HepG2 (cell line): ENCODE results near the gene RNASE11. TPM values are rescaled to one million over a fixed set of nuclear protein-coding genes. Genes with fewer than 3 reads are reported as not detected.

Source experiments
- ASH2L ChIP-seq: fragments of 300-600, 200-600 bp; sonication (generic); IDR thresholded peaks from 2 replicates; pipeline ENCODE4 v1.7.0; 2017; ENCODE audit warnings: low read depth, mild to moderate bottlenecking, moderate library complexity, mixed read lengths, low read length; ENCODE audit not compliant: insufficient read length
- CBX2 ChIP-seq, 2 experiments: fragments of 200-600 bp in 1 of 2; sonication (generic); formaldehyde crosslinking in 1 of 2; IDR thresholded peaks; 2 replicates each; pipeline versions ENCODE4 v1.7.0 to v1.8.1; 2018 to 2022; ENCODE audit warnings: low read depth in 2 of 2, low read length in 1 of 2, mild to moderate bottlenecking in 1 of 2, missing genetic modification reagents in 1 of 2
- CENPX ChIP-seq: sonication (generic); formaldehyde crosslinking; IDR thresholded peaks from 2 replicates; pipeline ENCODE4 v1.9.0; 2021; ENCODE audit warnings: mild to moderate bottlenecking, missing genetic modification reagents, moderate library complexity
- FLYWCH1 ChIP-seq: sonication (generic); formaldehyde crosslinking; IDR thresholded peaks from 2 replicates; pipeline ENCODE4 v1.8.1; 2023; ENCODE audit warnings: mild to moderate bottlenecking, missing genetic modification reagents
- HMG20B ChIP-seq: conservative IDR thresholded peaks from 2 replicates; pipeline ENCODE4 v1.6.1; 2016; ENCODE audit warnings: missing genetic modification reagents, missing compliant biosample characterization
- MED8 ChIP-seq: sonication (generic); formaldehyde crosslinking; IDR thresholded peaks from 2 replicates; pipeline ENCODE4 v1.8.1; 2023; ENCODE audit warnings: mild to moderate bottlenecking, missing genetic modification reagents; ENCODE audit not compliant: insufficient replicate concordance
- NPAS2 ChIP-seq: sonication (generic); formaldehyde crosslinking; IDR thresholded peaks from 2 replicates; pipeline ENCODE4 v1.8.0; 2022; ENCODE audit warnings: mild to moderate bottlenecking, missing genetic modification reagents, borderline replicate concordance
- RARG ChIP-seq: sonication (generic); formaldehyde crosslinking; IDR thresholded peaks from 2 replicates; pipeline ENCODE4 v1.4.0; 2020; ENCODE audit warnings: low read depth, mild to moderate bottlenecking, missing genetic modification reagents
- RELA ChIP-seq: sonication (generic); formaldehyde crosslinking; IDR thresholded peaks from 2 replicates; pipeline ENCODE4 v1.4.0; 2020; ENCODE audit warnings: missing genetic modification reagents
- SAP130 ChIP-seq: IDR thresholded peaks from 2 replicates; pipeline ENCODE4 v1.6.1; 2016; ENCODE audit warnings: low read depth
- THAP9 ChIP-seq: sonication (generic); formaldehyde crosslinking; IDR thresholded peaks from 2 replicates; pipeline ENCODE4; 2020; ENCODE audit warnings: missing genetic modification reagents, mild to moderate bottlenecking, borderline replicate concordance
- ZBTB37 ChIP-seq: sonication (generic); formaldehyde crosslinking; IDR thresholded peaks from 2 replicates; pipeline ENCODE4 v1.4.0; 2020; ENCODE audit warnings: mild to moderate bottlenecking, missing genetic modification reagents
- ZFY ChIP-seq: sonication (generic); formaldehyde crosslinking; IDR thresholded peaks from 2 replicates; pipeline ENCODE4 v1.4.0; 2020; ENCODE audit warnings: missing genetic modification reagents
- ZNF547 ChIP-seq: sonication (generic); formaldehyde crosslinking; IDR thresholded peaks from 2 replicates; pipeline ENCODE4 v1.5.1; 2020; ENCODE audit warnings: mild to moderate bottlenecking, missing genetic modification reagents
- ZNF598 ChIP-seq: sonication (generic); formaldehyde crosslinking; IDR thresholded peaks from 2 replicates; pipeline ENCODE4 v1.5.1; 2020; ENCODE audit warnings: mild to moderate bottlenecking, missing genetic modification reagents, borderline replicate concordance
- ZNF850 ChIP-seq: sonication (generic); formaldehyde crosslinking; conservative IDR thresholded peaks from 2 replicates; pipeline ENCODE4 v1.9.0; 2021; ENCODE audit warnings: mild to moderate bottlenecking, missing genetic modification reagents
- polyA plus RNA-seq, 8 experiments: library from polyadenylated mRNA; depleted of rRNA in 3 of 8; stranded (reverse) in 7 of 8; unstranded in 1 of 8; fragments of >200 nt; fragmentation: Illumina TruSeq in 4 of 8; extraction: Trizol in 4 of 8; gene quantifications; 2 replicates each; pipeline versions ENCODE4 v1.2.1 to v1.2.3, GENCODE V29; 2011 to 2016; ENCODE audit warnings: low read depth in 4 of 8, missing spikeins in 1 of 8, mixed read lengths in 1 of 8; ENCODE audit not compliant: insufficient read depth in 1 of 8
- total RNA-seq, 5 experiments: library from RNA; depleted of rRNA; stranded (reverse); fragments of >200 nt; fragmentation: Illumina TruSeq; extraction: Trizol; gene quantifications; 2 replicates each; pipeline ENCODE4 v1.2.3, GENCODE V29; 2016; ENCODE audit warnings: low read depth in 1 of 5
- TF ChIP-seq, protein P1 (sequence below): sonication (generic); formaldehyde crosslinking; IDR thresholded peaks from 2 replicates; pipeline ENCODE4 v1.4.0; 2020; ENCODE audit warnings: missing genetic modification reagents, borderline replicate concordance
- TF ChIP-seq, protein P2 (sequence below): sonication (generic); formaldehyde crosslinking; IDR thresholded peaks from 2 replicates; pipeline ENCODE4 v1.8.0; 2023; ENCODE audit warnings: mild to moderate bottlenecking, missing genetic modification reagents
- TF ChIP-seq, protein P3 (sequence below): sonication (generic); formaldehyde crosslinking; IDR thresholded peaks from 2 replicates; pipeline ENCODE4 v1.5.1; 2020; ENCODE audit warnings: missing genetic modification reagents, mild to moderate bottlenecking, borderline replicate concordance

The RNASE11 gene
- total and polyA plus RNA-seq, 2 of the 13 experiments (the other 11 are each of a cell fraction or from before 2014, with no cell fraction given), result not detected

DNA sequence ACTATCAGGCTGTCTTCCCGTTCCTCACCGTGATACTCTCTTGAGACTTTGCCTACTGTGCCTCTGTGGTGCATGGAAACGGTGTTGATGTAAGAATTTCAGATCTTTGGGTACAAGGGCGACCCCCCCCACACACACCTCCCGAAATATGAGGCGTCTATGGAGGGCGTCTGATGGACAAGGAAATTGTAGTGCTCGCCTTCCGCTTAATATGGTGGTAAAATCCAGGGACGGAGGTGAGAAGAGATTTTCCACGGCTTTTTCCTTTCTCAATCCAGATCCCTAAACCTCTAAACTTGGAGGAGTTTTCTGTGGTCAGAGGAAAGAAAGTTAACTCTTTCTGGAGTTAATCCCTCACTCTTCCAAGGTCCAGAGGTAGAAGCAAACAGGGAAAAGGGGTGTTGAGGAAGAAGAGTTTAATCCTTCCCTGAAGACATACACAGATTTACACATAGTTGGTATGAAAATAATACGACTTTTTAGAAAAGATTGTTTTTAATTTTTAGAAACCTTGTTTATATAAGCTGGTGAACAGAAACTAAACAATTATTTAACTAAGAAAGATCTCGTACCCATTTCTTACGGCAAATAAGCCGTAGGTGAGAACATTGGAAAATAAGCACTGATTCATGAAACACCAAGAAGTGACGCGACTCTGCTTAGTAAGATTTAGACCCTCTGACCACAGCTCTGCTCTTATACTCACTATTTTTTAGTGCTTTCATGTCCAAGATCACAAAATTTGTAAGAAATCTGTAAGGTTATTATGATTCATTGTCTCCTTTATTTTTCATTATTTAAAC, 26.4 kb upstream of the RNASE11 start (continued):
- TF ChIP-seq ZBTB37 (CRISPR knock-in tag) (0 out of 2 replicates have a peak, but pooled peaks have one; percentile 7), RARG (0 out of 2 replicates have a peak, but pooled peaks have one; percentile 0), ZNF850 (CRISPR knock-in tag) (no peak), ZNF547 (CRISPR knock-in tag) (no peak), CBX2 (IDR thresholded peaks at IDR 0.05; ENCODE audit: low read depth, low read length) (no peak), CBX2 (CRISPR knock-in tag; IDR thresholded peaks at IDR 0.05; ENCODE audit: low read depth) (no peak), MED8 (no peak), RELA (CRISPR knock-in tag) (no peak), FLYWCH1 (no peak), HMG20B (CRISPR knock-in tag) (0 out of 2 replicates have a peak, but pooled peaks have one; percentile 20), ZNF598 (CRISPR knock-in tag) (0 out of 2 replicates have a peak, but pooled peaks have one; percentile 3), SAP130 (CRISPR knock-in tag) (no peak), THAP9 (CRISPR knock-in tag) (no peak), CENPX (no peak), ASH2L (peak; percentile 78), ZFY (CRISPR knock-in tag) (0 out of 2 replicates have a peak, but pooled peaks have one; percentile 10), NPAS2 (0 out of 2 replicates have a peak, but pooled peaks have one; percentile 55)
- TF ChIP-seq, protein P1, sequence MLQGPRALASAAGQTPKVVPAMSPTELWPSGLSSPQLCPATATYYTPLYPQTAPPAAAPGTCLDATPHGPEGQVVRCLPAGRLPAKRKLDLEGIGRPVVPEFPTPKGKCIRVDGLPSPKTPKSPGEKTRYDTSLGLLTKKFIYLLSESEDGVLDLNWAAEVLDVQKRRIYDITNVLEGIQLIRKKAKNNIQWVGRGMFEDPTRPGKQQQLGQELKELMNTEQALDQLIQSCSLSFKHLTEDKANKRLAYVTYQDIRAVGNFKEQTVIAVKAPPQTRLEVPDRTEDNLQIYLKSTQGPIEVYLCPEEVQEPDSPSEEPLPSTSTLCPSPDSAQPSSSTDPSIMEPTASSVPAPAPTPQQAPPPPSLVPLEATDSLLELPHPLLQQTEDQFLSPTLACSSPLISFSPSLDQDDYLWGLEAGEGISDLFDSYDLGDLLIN (CRISPR knock-in tag), result no peak
- TF ChIP-seq, protein P2, sequence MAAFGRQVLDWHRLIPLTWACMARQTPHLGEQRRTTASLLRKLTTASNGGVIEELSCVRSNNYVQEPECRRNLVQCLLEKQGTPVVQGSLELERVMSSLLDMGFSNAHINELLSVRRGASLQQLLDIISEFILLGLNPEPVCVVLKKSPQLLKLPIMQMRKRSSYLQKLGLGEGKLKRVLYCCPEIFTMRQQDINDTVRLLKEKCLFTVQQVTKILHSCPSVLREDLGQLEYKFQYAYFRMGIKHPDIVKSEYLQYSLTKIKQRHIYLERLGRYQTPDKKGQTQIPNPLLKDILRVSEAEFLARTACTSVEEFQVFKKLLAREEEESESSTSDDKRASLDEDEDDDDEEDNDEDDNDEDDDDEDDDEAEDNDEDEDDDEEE, result peak; percentile 4; the same call in 1 of the 2 replicates
- TF ChIP-seq, protein P3, sequence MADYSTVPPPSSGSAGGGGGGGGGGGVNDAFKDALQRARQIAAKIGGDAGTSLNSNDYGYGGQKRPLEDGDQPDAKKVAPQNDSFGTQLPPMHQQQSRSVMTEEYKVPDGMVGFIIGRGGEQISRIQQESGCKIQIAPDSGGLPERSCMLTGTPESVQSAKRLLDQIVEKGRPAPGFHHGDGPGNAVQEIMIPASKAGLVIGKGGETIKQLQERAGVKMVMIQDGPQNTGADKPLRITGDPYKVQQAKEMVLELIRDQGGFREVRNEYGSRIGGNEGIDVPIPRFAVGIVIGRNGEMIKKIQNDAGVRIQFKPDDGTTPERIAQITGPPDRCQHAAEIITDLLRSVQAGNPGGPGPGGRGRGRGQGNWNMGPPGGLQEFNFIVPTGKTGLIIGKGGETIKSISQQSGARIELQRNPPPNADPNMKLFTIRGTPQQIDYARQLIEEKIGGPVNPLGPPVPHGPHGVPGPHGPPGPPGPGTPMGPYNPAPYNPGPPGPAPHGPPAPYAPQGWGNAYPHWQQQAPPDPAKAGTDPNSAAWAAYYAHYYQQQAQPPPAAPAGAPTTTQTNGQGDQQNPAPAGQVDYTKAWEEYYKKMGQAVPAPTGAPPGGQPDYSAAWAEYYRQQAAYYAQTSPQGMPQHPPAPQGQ (CRISPR knock-in tag), result no peak
